CD4-positive, alpha-beta memory T cell (primary cell): Measurements from ENCODE around the gene AK5. TPM values are rescaled to one million over a fixed set of nuclear protein-coding genes. Genes with fewer than 3 reads are reported as not detected.

Experiments
- CTCF ChIA-PET: fragments of 350-600 bp; sonication (Branson Sonifier 250); formaldehyde crosslinking; loops from one replicate; lab custom pipeline; 2021; ENCODE audit warnings: inconsistent platforms; ENCODE audit not compliant: partially characterized antibody; lab: Charles Lee
- POLR2A ChIA-PET: fragments of 350-600 bp; sonication (Branson Sonifier 250); formaldehyde crosslinking; loops from one replicate; lab custom pipeline; 2021; ENCODE audit not compliant: partially characterized antibody; lab: Charles Lee
- DNase-seq, 5 donors: peaks; one replicate each; pipeline versions ENCODE4 v3.0.0 to v3.0.0-alpha.2; 2020 to 2022; ENCODE audit warnings: mixed read lengths in 1 of 5
- H3K27ac ChIP-seq: one replicate; pipeline ENCODE4 v1.7.0; 2013; ENCODE audit warnings: low read depth, low read length
- H3K27me3 ChIP-seq: 2 replicates; pipeline ENCODE4 v1.7.0; 2013; ENCODE audit warnings: mild to moderate bottlenecking, low read length, moderate library complexity; ENCODE audit not compliant: insufficient read depth
- H3K36me3 ChIP-seq: 2 replicates; pipeline ENCODE4 v1.7.0; 2013; ENCODE audit warnings: mild to moderate bottlenecking, low read length, moderate library complexity; ENCODE audit not compliant: insufficient read depth
- H3K4me1 ChIP-seq: 2 replicates; pipeline ENCODE4 v1.7.0; 2013; ENCODE audit warnings: mild to moderate bottlenecking, low read length, moderate library complexity; ENCODE audit not compliant: insufficient read depth
- H3K4me3 ChIP-seq, 2 donors: one replicate each; pipeline ENCODE4 v1.7.0; 2013; ENCODE audit warnings: low read length in 2 of 2, mild to moderate bottlenecking in 1 of 2
- H3K9me3 ChIP-seq, 2 donors: one replicate each; pipeline ENCODE4 v1.7.0; 2013; ENCODE audit warnings: low read length in 2 of 2, control low read depth in 1 of 2; ENCODE audit not compliant: control insufficient read depth in 1 of 2
- H3K27ac Mint-ChIP-seq, 7 donors: one replicate each; pipeline ENCODE4 v1.8.0; 2020 to 2021; ENCODE audit warnings: mixed read lengths in 7 of 7, mild to moderate bottlenecking in 6 of 7, inconsistent platforms in 3 of 7, moderate library complexity in 3 of 7
- H3K27me3 Mint-ChIP-seq, 2 donors: one replicate each; pipeline ENCODE4 v1.8.0; 2020 to 2021; ENCODE audit warnings: mixed read lengths in 2 of 2
- H3K36me3 Mint-ChIP-seq, 2 donors: one replicate each; pipeline ENCODE4 v1.8.0; 2020 to 2021; ENCODE audit warnings: mixed read lengths in 2 of 2, inconsistent platforms in 1 of 2, mild to moderate bottlenecking in 1 of 2
- H3K4me1 Mint-ChIP-seq, 4 donors: one replicate each; pipeline ENCODE4 v1.8.0; 2020 to 2021; ENCODE audit warnings: mixed read lengths in 4 of 4, mild to moderate bottlenecking in 1 of 4
- H3K4me3 Mint-ChIP-seq, 8 donors: one replicate each; pipeline ENCODE4 v1.8.0; 2020 to 2021; ENCODE audit warnings: mixed read lengths in 8 of 8, mild to moderate bottlenecking in 7 of 8, moderate library complexity in 6 of 8, inconsistent platforms in 3 of 8
- H3K9me3 Mint-ChIP-seq, 8 donors: one replicate each; pipeline ENCODE4 v1.8.0; 2020 to 2021; ENCODE audit warnings: mixed read lengths in 8 of 8, mild to moderate bottlenecking in 5 of 8, inconsistent platforms in 3 of 8, moderate library complexity in 1 of 8
- intact Hi-C: fragments of 100-400 bp; cut with micrococcal nuclease; formaldehyde crosslinking; loops from one replicate; pipeline ENCODE4 v1.15.1; 2023
- polyA plus RNA-seq, 2 donors: library from polyadenylated mRNA; unstranded; fragments of 300-500 nt; fragmentation: Illumina TruSeq; gene quantifications; one replicate each; pipeline ENCODE4 v1.2.3, GENCODE V29; 2021
- total RNA-seq, 2 experiments: library from RNA; stranded (reverse); gene quantifications; one replicate each; pipeline ENCODE4 v1.2.3, GENCODE V29; 2021

AK5 gene
- total and polyA plus RNA-seq, 4 experiments from 2014 or later = 17.0 to 25.5 (median 19.3) TPM

GRCh38 chr1:77560741-77561140, 278.9 kb downstream of the AK5 start:
- ChIA-PET POLR2A (no interaction called here), CTCF (no interaction called here)
- intact Hi-C loops = no loop called here
- Histone ChIP-seq H3K4me1 (no peaks in the 10 kb centered on the region), H3K9me3 (no peaks in the 10 kb centered on the region), H3K36me3 (peaks cover 5% of the 10 kb centered on the region), H3K4me3 (no peak overlapping the region), H3K27me3 (no peaks in the 10 kb centered on the region), H3K27ac (no peak overlapping the region)
- Mint-ChIP-seq H3K27me3 (no peaks in the 10 kb centered on the region), H3K9me3 (peaks cover 0 to 1% (median 0%) of the 10 kb centered on the region in 8 donors), H3K4me3 (no peak overlapping the region), H3K36me3 (peaks cover 38 to 42% of the 10 kb centered on the region in 2 donors), H3K4me1 (peaks cover 0 to 8% (median 7%) of the 10 kb centered on the region in 4 donors), H3K27ac (peak overlapping the region in 2 of 7 donors; percentile 38 to 78)
- DNase-seq = no peak

DNA sequence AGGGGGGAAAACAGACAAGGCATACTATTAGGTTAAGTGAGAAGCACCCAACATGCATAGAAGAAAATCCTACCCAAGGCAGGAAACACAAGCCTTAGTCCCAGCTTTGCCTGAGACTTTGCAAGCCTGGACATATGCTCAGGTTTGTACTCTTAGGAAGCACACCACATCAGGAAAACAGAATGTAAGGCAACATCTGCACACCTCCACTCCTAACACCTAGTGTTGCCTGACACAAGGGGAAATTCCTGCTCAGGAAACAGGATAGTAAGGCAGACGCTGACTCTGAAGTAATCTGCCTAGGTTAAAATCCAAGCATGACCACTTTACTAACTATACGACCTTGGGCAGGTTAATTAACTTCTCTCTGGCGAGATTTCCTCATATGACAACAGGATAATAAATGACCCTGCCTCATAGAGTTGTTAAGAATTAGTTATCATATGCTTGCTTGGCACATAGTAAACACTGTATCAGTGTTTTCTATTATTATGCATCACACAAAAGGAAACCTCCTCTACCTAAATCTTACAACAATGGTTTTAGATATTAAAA, 280.9 kb downstream of the AK5 start:
- peaks cover 57 to 61% of the 10 kb centered on the region in 2 donors for H3K36me3 Mint-ChIP-seq
- Histone ChIP-seq H3K4me3 (no peak overlapping the region), H3K27ac (no peak overlapping the region), H3K4me1 (no peaks in the 10 kb centered on the region), H3K9me3 (no peaks in the 10 kb centered on the region), H3K36me3 (peaks cover 21% of the 10 kb centered on the region), H3K27me3 (no peaks in the 10 kb centered on the region)
- H3K9me3 Mint-ChIP-seq = no peaks in the 10 kb centered on the region
- no peak for DNase-seq
- ChIA-PET CTCF (no interaction called here), POLR2A (no interaction called here)
- H3K4me3 Mint-ChIP-seq = no peak overlapping the region
- H3K4me1 Mint-ChIP-seq = peaks cover 0 to 1% (median under 1%) of the 10 kb centered on the region in 4 donors
- H3K27ac Mint-ChIP-seq = peak overlapping the region in 1 of 7 donors; percentile 21
- intact Hi-C loops = no loop called here
- no peaks in the 10 kb centered on the region for H3K27me3 Mint-ChIP-seq

GRCh38 chr1:77565321-77565720, 283.5 kb downstream of the AK5 start:
- H3K9me3 ChIP-seq = no peaks in the 10 kb centered on the region
- H3K4me3 Mint-ChIP-seq = no peak overlapping the region
- H3K9me3 Mint-ChIP-seq = no peaks in the 10 kb centered on the region
- DNase-seq = no peak
- H3K27ac Mint-ChIP-seq = peak overlapping the region in 3 of 7 donors; percentile 9 to 36 (median 35)
- ChIA-PET CTCF (no interaction called here), POLR2A (interaction anchor here (0.8 kb wide), 1 partner anchor 11 kb away, joined by 3 read pairs; no protein-coding TSS in a partner anchor)
- H3K4me1 Mint-ChIP-seq = peaks cover 0 to 3% (median under 1%) of the 10 kb centered on the region in 4 donors
- H3K36me3 ChIP-seq = peaks cover 29% of the 10 kb centered on the region
- H3K27ac ChIP-seq = no peak overlapping the region
- no peak overlapping the region for H3K4me3 ChIP-seq
- intact Hi-C loops = no loop called here
- no peaks in the 10 kb centered on the region for H3K4me1 ChIP-seq
- H3K27me3 ChIP-seq = no peaks in the 10 kb centered on the region
- H3K27me3 Mint-ChIP-seq = no peaks in the 10 kb centered on the region
- H3K36me3 Mint-ChIP-seq = peaks cover 60 to 72% of the 10 kb centered on the region in 2 donors

DNA sequence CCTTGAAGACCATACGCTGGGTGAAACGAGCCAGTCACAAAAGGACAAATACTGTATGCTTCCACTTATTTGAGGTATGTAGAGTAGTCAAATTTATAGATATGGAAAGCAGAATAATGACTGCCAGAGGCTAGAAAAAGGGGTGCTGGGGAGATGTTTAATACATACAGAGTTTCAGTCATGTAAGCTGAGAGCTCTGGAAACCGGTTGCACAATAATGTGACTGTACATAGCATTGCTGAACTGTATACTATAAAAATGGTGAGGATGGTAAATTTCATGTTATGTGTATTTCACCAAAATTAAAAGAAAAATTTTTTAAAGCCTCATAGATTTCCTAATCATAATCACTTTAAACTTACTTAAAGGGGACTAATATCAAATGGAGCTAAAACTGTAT, 289.8 kb downstream of the AK5 start:
- Mint-ChIP-seq H3K9me3 (no peaks in the 10 kb centered on the region), H3K4me3 (no peak overlapping the region), H3K27ac (peak overlapping the region in 2 of 7 donors; percentile 2 to 48), H3K27me3 (no peaks in the 10 kb centered on the region), H3K36me3 (peaks cover 52 to 68% of the 10 kb centered on the region in 2 donors), H3K4me1 (peaks cover 0 to 2% (median 0%) of the 10 kb centered on the region in 4 donors)
- no peaks in the 10 kb centered on the region for H3K4me1 ChIP-seq
- peaks cover 42% of the 10 kb centered on the region for H3K36me3 ChIP-seq
- no peaks in the 10 kb centered on the region for H3K27me3 ChIP-seq
- H3K27ac ChIP-seq = no peak overlapping the region
- ChIA-PET CTCF (no interaction called here), POLR2A (no interaction called here)
- no peaks in the 10 kb centered on the region for H3K9me3 ChIP-seq
- DNase-seq = no peak
- intact Hi-C loops = no loop called here
- H3K4me3 ChIP-seq = no peak overlapping the region

DNA sequence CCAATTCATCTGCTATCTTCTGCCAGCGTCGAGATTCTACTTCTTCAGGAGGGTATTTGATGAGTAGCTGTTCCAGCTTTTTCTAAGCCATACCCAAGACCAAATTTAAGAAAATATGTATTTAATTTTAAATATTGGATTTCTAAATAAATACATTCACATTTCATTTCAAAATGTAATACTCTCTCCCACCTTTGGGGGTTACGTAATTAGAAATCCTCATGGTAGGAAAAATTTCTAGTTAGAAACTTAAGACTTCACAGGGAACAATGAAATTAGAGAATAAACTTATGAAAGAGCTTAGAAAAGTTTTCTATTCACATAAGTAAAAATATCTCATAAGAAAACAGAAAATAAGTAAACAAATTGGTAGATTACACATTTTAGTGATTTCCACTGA, 297.7 kb downstream of the AK5 start:
- no peaks in the 10 kb centered on the region for H3K9me3 Mint-ChIP-seq
- no peak overlapping the region for H3K27ac Mint-ChIP-seq
- no peaks in the 10 kb centered on the region for H3K27me3 Mint-ChIP-seq
- Histone ChIP-seq H3K4me3 (no peak overlapping the region), H3K36me3 (peaks cover 36% of the 10 kb centered on the region), H3K4me1 (no peaks in the 10 kb centered on the region), H3K27ac (no peak overlapping the region), H3K9me3 (no peaks in the 10 kb centered on the region), H3K27me3 (no peaks in the 10 kb centered on the region)
- peaks cover 0 to 4% (median 0%) of the 10 kb centered on the region in 4 donors for H3K4me1 Mint-ChIP-seq
- CTCF ChIA-PET = no interaction called here
- intact Hi-C loops = no loop called here
- no peak for DNase-seq
- H3K36me3 Mint-ChIP-seq = peaks cover 35 to 61% of the 10 kb centered on the region in 2 donors
- H3K4me3 Mint-ChIP-seq = no peak overlapping the region
- POLR2A ChIA-PET = no interaction called here

DNA sequence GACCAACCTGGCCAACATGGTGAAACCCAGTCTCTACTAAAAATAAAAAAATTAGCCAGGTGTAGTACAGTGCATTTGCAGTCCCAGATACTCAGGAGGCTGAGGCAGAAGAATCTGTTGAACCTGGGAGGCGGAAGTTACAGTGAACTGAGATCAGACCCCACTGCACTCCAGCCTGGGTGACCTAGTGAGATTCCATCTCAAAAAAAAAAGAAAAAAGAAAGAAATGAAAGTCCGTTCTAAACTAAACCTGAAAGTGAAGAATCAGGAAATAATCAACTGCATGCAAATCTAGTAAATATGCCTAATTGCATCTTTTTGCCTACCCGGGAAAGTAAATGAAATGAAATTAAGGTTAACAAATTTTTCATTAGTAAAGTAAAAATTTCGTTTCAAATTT, 301.1 kb downstream of the AK5 start:
- Histone ChIP-seq H3K27ac (no peak overlapping the region), H3K4me3 (no peak overlapping the region), H3K4me1 (no peaks in the 10 kb centered on the region), H3K36me3 (peaks cover 20% of the 10 kb centered on the region), H3K9me3 (no peaks in the 10 kb centered on the region), H3K27me3 (no peaks in the 10 kb centered on the region)
- ChIA-PET POLR2A (no interaction called here), CTCF (no interaction called here)
- Mint-ChIP-seq H3K27ac (peak overlapping the region in 2 of 7 donors; percentile 2 to 25), H3K27me3 (no peaks in the 10 kb centered on the region), H3K9me3 (no peaks in the 10 kb centered on the region), H3K4me3 (no peak overlapping the region), H3K4me1 (peaks cover 9 to 17% (median 11%) of the 10 kb centered on the region in 4 donors), H3K36me3 (peaks cover 39 to 45% of the 10 kb centered on the region in 2 donors)
- no peak for DNase-seq
- intact Hi-C loops = loop anchor here (5.0 kb wide), 1 partner anchor 99 kb away; the partner anchor contains the start of gene ZZZ3

DNA sequence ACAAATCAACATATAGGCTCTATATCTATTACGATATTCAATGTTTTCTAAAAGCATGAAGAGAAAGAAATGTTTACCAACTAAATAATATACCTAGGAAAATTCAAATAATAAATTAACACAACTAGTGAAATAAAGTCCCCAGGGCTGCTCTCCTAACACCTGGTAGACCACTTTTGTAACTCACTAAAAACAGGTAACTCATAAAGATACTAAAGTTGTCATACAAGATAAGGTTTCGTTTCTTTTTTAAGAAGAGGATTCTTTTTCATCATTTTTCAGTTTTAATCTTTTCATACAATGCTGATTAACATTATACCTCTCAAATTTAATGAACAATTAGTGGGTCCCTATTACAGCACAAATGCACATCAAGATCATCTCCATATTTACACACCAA, 301.7 kb downstream of the AK5 start:
- no peak overlapping the region for H3K4me3 ChIP-seq
- H3K27me3 Mint-ChIP-seq = no peaks in the 10 kb centered on the region
- peaks cover 9 to 17% (median 12%) of the 10 kb centered on the region in 4 donors for H3K4me1 Mint-ChIP-seq
- no peaks in the 10 kb centered on the region for H3K9me3 Mint-ChIP-seq
- peak overlapping the region in 2 of 7 donors; percentile 2 to 23 for H3K27ac Mint-ChIP-seq
- no peaks in the 10 kb centered on the region for H3K4me1 ChIP-seq
- intact Hi-C loops = loop anchor here (5.0 kb wide), 1 partner anchor 99 kb away; the partner anchor contains the start of gene ZZZ3
- ChIA-PET POLR2A (no interaction called here), CTCF (no interaction called here)
- H3K36me3 Mint-ChIP-seq = peaks cover 45 to 50% of the 10 kb centered on the region in 2 donors
- DNase-seq = no peak
- H3K27ac ChIP-seq = no peak overlapping the region
- no peaks in the 10 kb centered on the region for H3K27me3 ChIP-seq
- H3K9me3 ChIP-seq = no peaks in the 10 kb centered on the region
- H3K4me3 Mint-ChIP-seq = no peak overlapping the region
- peaks cover 17% of the 10 kb centered on the region for H3K36me3 ChIP-seq
